ENCODE measurements around the gene LCMT1. TPM values are rescaled to one million over a fixed set of nuclear protein-coding genes. Genes with fewer than 3 reads are reported as not detected.

LCMT1 gene
- total RNA-seq, 2 donors from 2014 or later = 66.9 to 68.6 TPM

DNA sequence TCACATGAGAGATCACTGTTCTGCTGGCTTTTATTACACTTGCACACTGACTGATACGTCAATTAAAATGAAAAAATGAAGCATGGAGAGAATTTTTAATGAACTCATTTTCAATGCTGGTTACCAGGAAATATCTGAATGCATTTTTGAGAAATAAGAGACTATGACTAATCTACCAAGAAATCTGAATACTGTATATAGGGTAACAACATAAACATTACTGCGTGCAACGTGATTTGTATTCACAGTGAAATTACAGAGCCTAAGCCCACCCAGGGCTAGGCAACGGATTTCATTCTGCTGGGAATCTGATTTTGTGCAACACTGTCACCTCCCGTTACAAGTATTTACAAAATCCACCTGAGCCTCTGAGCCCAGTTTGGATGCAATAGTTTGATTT is 23.8 kb upstream of the LCMT1 start:
- TF ChIP-seq CTCF (conservative IDR thresholded peaks at IDR 0.05) = no peak
- Mint-ChIP-seq H3K4me1 (peaks cover 6% of the 10 kb centered on the region), H3K36me3 (ENCODE audit: low read depth) (no peaks in the 10 kb centered on the region), H3K27ac (no peak overlapping the region), H3K4me3 (no peak overlapping the region), H3K9me3 (no peaks in the 10 kb centered on the region), H3K27me3 (ENCODE audit: insufficient read depth) (peaks cover 7% of the 10 kb centered on the region)
- H3K27ac ChIP-seq (ENCODE audit: low read depth, low read length) = no peak overlapping the region
- H3K27me3 ChIP-seq (ENCODE audit: control insufficient read depth, insufficient read depth, low read length, poor library complexity, severe bottlenecking) = no peaks in the 10 kb centered on the region
- no peak overlapping the region for H3K4me3 ChIP-seq (ENCODE audit: low read length)
- H3K9me3 ChIP-seq (ENCODE audit: control insufficient read depth, low read length) = no peaks in the 10 kb centered on the region
- no peak overlapping the region for H3K9ac ChIP-seq (ENCODE audit: extremely low read depth, low read length, poor library complexity, severe bottlenecking)
- no peaks in the 10 kb centered on the region for H3K36me3 ChIP-seq (ENCODE audit: control insufficient read depth, insufficient read depth, low read length)
- no peaks in the 10 kb centered on the region for H3K4me1 ChIP-seq (ENCODE audit: control insufficient read depth, insufficient read depth, low read length)
- 80 to 100% methylated on average over 2 to 4 of the region's 5 CpGs for WGBS, 2 experiments (ENCODE audit: insufficient coverage in 1 of 2, insufficient read length in 1 of 2)
- no peak for DNase-seq

GRCh38 chr16:25089351-25089750 is 22.2 kb upstream of the LCMT1 start:
- no peaks in the 10 kb centered on the region for H3K36me3 ChIP-seq (ENCODE audit: control insufficient read depth, insufficient read depth, low read length)
- no peak overlapping the region for H3K4me3 Mint-ChIP-seq
- no peak for TF ChIP-seq CTCF (conservative IDR thresholded peaks at IDR 0.05)
- H3K27ac ChIP-seq (ENCODE audit: low read depth, low read length) = no peak overlapping the region
- no peaks in the 10 kb centered on the region for H3K4me1 ChIP-seq (ENCODE audit: control insufficient read depth, insufficient read depth, low read length)
- H3K9me3 ChIP-seq (ENCODE audit: control insufficient read depth, low read length) = no peaks in the 10 kb centered on the region
- H3K36me3 Mint-ChIP-seq (ENCODE audit: low read depth) = no peaks in the 10 kb centered on the region
- H3K4me1 Mint-ChIP-seq = no peaks in the 10 kb centered on the region
- no peak overlapping the region for H3K27ac Mint-ChIP-seq
- no peak overlapping the region for H3K4me3 ChIP-seq (ENCODE audit: low read length)
- H3K27me3 Mint-ChIP-seq (ENCODE audit: insufficient read depth) = peaks cover 12% of the 10 kb centered on the region
- WGBS, 2 experiments (ENCODE audit: insufficient coverage in 1 of 2, insufficient read length in 1 of 2) = 97% methylated on average over 5 of the region's 5 CpGs; no CpG with 5 or more reads in 1 of the 2 experiments
- DNase-seq = no peak
- no peaks in the 10 kb centered on the region for H3K9me3 Mint-ChIP-seq
- peaks cover 9% of the 10 kb centered on the region for H3K27me3 ChIP-seq (ENCODE audit: control insufficient read depth, insufficient read depth, low read length, poor library complexity, severe bottlenecking)
- no peak overlapping the region for H3K9ac ChIP-seq (ENCODE audit: extremely low read depth, low read length, poor library complexity, severe bottlenecking)

DNA sequence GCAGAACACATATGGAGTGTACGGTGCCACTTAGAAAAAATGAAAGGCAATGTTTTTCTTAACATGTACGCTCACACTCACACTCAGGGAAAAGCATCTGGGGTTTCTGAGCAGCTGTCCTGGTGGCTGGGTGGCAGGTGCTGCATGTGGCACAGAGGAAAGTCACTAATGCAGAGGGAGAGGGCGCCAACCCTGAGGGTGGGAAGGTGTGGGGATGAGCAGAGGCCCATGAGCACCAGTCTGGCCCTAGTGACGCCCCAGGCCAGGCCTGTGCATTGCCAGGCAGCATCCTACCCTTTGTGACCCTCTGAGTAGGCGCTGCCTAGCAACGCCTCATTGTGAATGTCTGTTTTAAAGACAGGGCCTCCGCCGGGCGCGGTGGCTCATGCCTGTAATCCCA is 19.1 kb upstream of the LCMT1 start:
- H3K27me3 ChIP-seq (ENCODE audit: control insufficient read depth, insufficient read depth, low read length, poor library complexity, severe bottlenecking) = peaks cover 40% of the 10 kb centered on the region
- no peaks in the 10 kb centered on the region for H3K4me1 Mint-ChIP-seq

More for the DNA sequence above, 19.1 kb upstream of the LCMT1 start:
- Mint-ChIP-seq H3K4me3 (no peak overlapping the region), H3K27ac (no peak overlapping the region), H3K27me3 (ENCODE audit: insufficient read depth) (peaks cover 23% of the 10 kb centered on the region), H3K36me3 (ENCODE audit: low read depth) (no peaks in the 10 kb centered on the region), H3K9me3 (no peaks in the 10 kb centered on the region)
- 72 to 90% methylated on average over 7 to 10 of the region's 10 CpGs for WGBS, 2 experiments (ENCODE audit: insufficient coverage in 1 of 2, insufficient read length in 1 of 2)
- no peak overlapping the region for H3K27ac ChIP-seq (ENCODE audit: low read depth, low read length)
- DNase-seq = no peak
- TF ChIP-seq CTCF (conservative IDR thresholded peaks at IDR 0.05) = no peak
- no peaks in the 10 kb centered on the region for H3K9me3 ChIP-seq (ENCODE audit: control insufficient read depth, low read length)
- no peaks in the 10 kb centered on the region for H3K4me1 ChIP-seq (ENCODE audit: control insufficient read depth, insufficient read depth, low read length)
- no peaks in the 10 kb centered on the region for H3K36me3 ChIP-seq (ENCODE audit: control insufficient read depth, insufficient read depth, low read length)
- H3K9ac ChIP-seq (ENCODE audit: extremely low read depth, low read length, poor library complexity, severe bottlenecking) = no peak overlapping the region
- no peak overlapping the region for H3K4me3 ChIP-seq (ENCODE audit: low read length)
